ENCODE results near the gene CALCOCO1. TPM values are rescaled to one million over a fixed set of nuclear protein-coding genes. Genes with fewer than 3 reads are reported as not detected.

Gene CALCOCO1
- total and polyA plus RNA-seq, 9 of the 15 experiments (the other 6 are each of a cell fraction or from before 2014, with no cell fraction given), result 1.9 to 31.8 (median 11.0) TPM

GRCh38 chr12:53746592-53747092 is 19.4 kb upstream of the CALCOCO1 start (continued):
- TF ChIP-seq CBX2 (IDR thresholded peaks at IDR 0.05; ENCODE audit: insufficient read depth, low read length, poor library complexity, severe bottlenecking) (no peak), CHD2 (IDR thresholded peaks at IDR 0.05; ENCODE audit: low read depth, low read length) (no peak), SPI1 (IDR thresholded peaks at IDR 0.05; ENCODE audit: borderline replicate concordance, low read depth, low read length) (0 out of 2 replicates have a peak, but pooled peaks have one; percentile 1), PCBP2 (IDR thresholded peaks at IDR 0.05; ENCODE audit: low read depth, low read length, poor library complexity, severe bottlenecking) (no peak), SMAD2 (IDR thresholded peaks at IDR 0.05; ENCODE audit: low read depth, low read length) (no peak), ARHGAP35 (IDR thresholded peaks at IDR 0.05; ENCODE audit: partially characterized antibody) (no peak), ZFP30 (CRISPR knock-in tag; IDR thresholded peaks at IDR 0.05; ENCODE audit: borderline replicate concordance) (no peak), ZNF232 (CRISPR knock-in tag; IDR thresholded peaks at IDR 0.05) (no peak), ZEB2 (IDR thresholded peaks at IDR 0.05) (no peak), ZNF140 (CRISPR knock-in tag; IDR thresholded peaks at IDR 0.05) (no peak), ZNF444 (CRISPR knock-in tag; IDR thresholded peaks at IDR 0.05) (no peak), RBM34 (IDR thresholded peaks at IDR 0.05; ENCODE audit: borderline replicate concordance, insufficient read depth, low read length) (no peak), POLR2B (IDR thresholded peaks at IDR 0.05; ENCODE audit: low read depth, partially characterized antibody) (no peak), XRCC5 (IDR thresholded peaks at IDR 0.05; ENCODE audit: low read depth, low read length) (peak; percentile 97), JUND (IDR thresholded peaks at IDR 0.05; ENCODE audit: borderline replicate concordance, low read depth, low read length) (peak; percentile 68), JUND (tag; IDR thresholded peaks at IDR 0.05; ENCODE audit: borderline replicate concordance, low read depth, low read length) (no peak; the same call in 2 of the 3 replicates), STAT5A (IDR thresholded peaks at IDR 0.05; ENCODE audit: borderline replicate concordance, low read length) (no peak), GABPB1 (CRISPR knock-in tag; IDR thresholded peaks at IDR 0.05) (peak; percentile 66; the same call in 1 of the 2 replicates), TEAD1 (CRISPR knock-in tag; IDR thresholded peaks at IDR 0.05) (peak in 1 of 2 experiments; percentile 85; a peak in 2 of 4 replicates), RBM15 (IDR thresholded peaks at IDR 0.05; ENCODE audit: insufficient read depth, low read length) (no peak), CXXC5 (CRISPR knock-in tag; IDR thresholded peaks at IDR 0.05) (peak; percentile 52; the same call in 1 of the 2 replicates), ESRRA (IDR thresholded peaks at IDR 0.05; ENCODE audit: borderline replicate concordance, low read depth) (no peak; the same call in 1 of the 2 replicates)
- TF ChIP-seq, protein P1, sequence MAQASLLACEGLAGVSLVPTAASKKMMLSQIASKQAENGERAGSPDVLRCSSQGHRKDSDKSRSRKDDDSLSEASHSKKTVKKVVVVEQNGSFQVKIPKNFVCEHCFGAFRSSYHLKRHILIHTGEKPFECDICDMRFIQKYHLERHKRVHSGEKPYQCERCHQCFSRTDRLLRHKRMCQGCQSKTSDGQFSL (CRISPR knock-in tag; IDR thresholded peaks at IDR 0.05), result 0 out of 2 replicates have a peak, but pooled peaks have one; percentile 38
- TF ChIP-seq, protein P1 (tag; IDR thresholded peaks at IDR 0.05), result no peak
- TF ChIP-seq, protein P2, sequence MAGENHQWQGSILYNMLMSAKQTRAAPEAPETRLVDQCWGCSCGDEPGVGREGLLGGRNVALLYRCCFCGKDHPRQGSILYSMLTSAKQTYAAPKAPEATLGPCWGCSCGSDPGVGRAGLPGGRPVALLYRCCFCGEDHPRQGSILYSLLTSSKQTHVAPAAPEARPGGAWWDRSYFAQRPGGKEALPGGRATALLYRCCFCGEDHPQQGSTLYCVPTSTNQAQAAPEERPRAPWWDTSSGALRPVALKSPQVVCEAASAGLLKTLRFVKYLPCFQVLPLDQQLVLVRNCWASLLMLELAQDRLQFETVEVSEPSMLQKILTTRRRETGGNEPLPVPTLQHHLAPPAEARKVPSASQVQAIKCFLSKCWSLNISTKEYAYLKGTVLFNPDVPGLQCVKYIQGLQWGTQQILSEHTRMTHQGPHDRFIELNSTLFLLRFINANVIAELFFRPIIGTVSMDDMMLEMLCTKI (IDR thresholded peaks at IDR 0.05; ENCODE audit: partially characterized antibody), result no peak
